UCSD-AML1 (cell line): ENCODE data around the gene AKR7A3.
"Not testable (repeated sequence)": the region's sequence is repeated elsewhere in the genome, so short reads cannot be mapped to it uniquely, and the experiment has no call there.

Experiments used
- DNase-seq: peaks from one replicate; lab custom pipeline; 2025; ENCODE audit not compliant: unreplicated experiment; lab: John Stamatoyannopoulos, UW

The AKR7A3 gene

DNA sequence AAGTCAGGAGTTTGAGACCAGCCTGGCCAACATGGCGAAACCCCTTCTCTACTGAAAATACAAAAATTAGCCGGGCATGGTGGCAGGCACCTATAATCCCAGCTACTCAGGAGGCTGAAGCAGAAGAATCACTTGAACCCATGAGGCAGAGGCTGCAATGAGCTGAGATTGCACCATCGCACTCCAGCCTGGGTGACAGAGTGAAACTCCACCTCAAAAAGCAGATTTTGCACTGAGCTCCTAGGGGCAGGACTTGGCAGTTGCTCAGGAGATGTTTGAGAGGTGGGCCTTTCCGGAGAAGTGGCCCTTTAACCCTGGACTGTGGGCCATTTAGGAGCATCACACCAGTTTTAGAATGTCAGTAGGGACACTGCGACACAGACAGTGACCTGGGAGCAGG lies 32.3 kb downstream of the AKR7A3 start:
- not testable (repeated sequence) for DNase-seq

DNA sequence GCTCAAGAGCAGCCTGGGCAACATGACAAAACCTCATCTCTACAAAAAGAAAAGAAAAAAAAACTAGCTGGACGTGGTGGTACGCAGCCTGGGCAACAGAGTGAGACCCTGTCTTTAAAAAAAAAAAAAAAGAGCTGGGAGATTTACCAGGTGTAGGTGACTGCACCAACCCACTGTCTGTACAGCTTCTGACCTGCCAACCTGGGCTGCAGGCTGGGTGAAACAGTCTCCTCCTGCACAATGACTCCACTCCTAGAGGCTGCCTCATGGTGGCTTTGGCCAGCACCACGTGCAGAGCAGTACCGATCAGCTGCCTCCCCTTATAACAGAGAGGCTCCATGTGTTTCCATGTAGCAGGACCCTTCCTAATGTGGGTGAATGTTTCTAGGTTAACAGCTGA lies 33.3 kb downstream of the AKR7A3 start:
- DNase-seq: no peak

DNA sequence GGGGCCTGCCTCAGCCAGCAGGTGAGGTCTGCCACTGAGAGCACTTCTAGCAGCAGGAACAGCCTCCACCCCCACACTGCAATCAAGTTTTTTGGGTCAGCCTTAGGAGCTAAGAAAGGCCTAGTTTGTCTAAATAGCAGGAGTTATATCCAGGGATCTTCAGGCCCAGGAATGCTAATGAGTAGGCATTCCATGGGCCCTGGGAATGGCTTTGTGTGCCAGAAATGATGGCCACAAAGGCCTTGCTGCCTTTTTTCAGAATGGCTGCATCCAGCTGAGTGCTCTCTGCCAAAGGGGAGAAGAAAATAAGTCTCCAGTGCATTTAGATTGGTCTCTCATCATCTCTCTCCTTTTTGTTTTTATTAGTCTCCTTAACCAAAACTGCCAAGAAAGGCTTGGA lies 34.2 kb downstream of the AKR7A3 start:
- no peak for DNase-seq

DNA sequence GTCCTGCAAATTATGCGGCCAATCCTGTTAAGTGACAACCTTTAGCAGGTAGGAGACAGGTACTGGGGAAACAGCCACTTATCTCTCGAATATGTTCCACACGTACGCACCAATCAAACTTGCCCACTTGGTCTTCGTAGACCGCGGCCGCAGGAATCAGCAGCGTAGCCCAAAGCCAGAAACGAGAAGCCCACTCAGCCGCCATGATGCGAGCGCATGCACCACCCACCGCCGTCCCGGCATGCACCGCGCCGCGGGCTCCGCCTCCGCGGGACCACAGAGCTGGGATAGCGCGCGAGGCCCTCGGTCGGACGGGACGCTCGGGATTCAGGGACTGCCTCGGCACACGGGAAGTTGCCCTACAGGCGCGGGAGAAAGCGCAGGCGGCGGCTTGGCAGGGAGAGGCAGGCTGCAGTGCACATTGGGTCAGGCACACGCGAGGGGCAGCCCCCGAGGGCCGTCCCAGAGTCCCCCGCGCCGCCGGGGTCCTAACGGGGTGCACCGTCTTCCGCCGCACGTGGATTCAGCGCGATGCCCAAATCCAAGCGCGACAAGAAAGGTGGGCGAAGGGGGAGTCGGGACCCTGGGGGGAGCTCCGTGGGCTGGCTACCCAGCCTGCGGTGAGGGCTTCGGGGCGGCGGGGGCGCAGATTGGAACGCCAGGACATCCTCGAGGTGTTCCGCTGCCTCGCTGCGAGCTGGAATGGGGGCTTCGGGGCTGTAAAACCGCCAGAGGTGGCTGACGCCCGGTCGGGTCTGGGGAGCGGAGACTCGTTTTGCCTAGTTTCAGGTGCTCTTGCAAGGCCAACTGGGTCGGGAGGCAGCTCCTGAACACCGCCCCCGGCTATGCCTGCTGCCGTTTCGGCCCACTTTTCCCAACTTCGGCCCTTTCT lies 37.0 kb downstream of the AKR7A3 start, which contains the start of the genes EMC1 and MRTO4:
EMC1 (minus strand) TSS at position 220 of the 892 bp plus-strand sequence; CDS start at position 205, 15 bp downstream.
MRTO4 (plus strand) TSS at position 501 of the 892 bp plus-strand sequence; CDS start at position 532, 31 bp downstream.
- DNase-seq: peak; percentile 89

DNA sequence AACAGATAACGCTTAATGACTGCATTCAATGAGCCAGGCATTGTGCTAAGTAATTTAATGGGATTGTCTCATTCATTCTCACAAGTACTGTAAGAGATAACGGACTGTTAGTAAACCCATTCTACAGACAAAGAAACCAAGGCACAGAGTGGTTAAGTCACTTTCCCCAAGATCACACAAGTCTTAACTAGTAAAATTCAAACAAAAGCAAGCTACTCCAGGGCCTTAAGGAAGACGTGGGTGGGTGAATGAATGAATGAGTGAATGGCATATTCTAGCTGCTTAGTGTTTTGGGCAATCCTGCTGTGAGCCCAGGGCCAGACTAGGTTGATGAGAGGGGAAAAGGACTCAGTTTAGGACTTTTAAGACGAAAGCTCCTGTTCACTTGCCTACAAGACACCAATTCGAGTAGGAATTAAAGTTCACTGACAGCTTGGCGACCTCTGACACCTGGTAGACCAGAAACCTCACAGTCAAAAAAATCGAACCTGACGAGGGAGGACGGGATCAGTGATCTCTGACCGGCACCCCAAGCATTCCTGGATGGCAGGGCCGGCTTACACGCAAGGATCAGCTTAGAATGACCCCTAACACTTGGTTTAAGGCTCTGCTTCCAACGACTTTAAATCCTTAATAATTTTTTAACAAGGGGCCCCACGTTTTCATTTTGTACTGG lies 37.8 kb downstream of the AKR7A3 start:
- DNase-seq: no peak

DNA sequence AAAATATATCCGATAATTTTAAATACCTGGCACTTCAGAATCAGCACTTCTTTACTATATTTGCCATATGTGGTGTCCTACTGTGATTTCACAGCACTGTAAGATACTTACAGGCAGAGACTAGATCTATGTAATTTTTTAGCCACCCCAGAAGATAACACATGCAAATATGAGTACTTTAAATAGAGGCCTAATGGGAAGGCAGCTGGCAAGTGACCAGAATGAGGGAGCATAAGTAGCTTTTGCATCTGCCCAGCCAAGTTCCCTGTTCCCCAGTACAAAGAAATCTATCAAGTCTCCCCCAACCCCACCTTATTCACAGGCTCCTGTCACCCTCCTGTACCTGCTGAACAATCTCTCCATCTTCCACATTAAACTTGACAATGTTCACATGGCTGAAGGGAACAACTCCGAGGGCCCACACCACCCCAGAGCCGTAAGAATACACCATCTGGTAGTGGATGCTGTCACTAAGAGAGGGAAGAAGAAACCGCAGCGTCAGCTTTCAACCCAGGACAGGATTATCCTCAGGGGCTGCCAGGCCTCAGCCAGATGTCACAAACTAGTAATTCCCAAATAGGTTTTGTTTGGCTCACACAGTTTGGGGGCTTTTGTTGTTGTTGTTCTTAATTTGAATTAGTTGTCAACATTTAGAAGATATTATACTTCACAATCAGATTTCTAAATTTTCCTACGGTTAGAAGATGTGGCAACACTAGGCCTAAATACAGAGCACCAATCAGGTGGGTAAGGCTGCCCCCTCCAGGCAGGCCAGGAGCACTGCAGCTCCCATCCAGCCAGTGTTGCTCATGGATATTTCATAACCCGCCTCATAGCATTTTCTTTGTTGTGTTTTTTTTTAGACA lies 47.7 kb downstream of the AKR7A3 start:
- DNase-seq: peak; percentile 44

DNA sequence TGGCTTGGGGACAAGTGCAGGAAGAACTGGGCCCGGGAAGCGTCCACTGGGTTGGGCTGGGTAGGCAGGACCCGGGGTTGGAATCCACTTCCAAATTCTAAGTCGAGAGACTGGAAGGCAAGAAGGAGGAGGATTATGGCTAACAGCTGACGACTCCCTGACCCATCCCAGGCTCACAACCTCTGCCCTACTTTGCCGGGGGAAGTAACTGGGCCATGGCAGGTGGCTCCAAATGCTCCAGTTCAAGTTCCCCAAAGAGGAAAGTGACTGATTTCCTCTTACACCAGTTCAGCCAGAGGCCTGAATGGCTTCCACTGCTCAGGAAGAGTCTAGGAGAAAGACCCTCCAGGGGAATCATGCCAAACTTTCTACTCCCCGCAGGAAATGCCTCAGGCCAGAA lies 48.7 kb downstream of the AKR7A3 start:
- no peak for DNase-seq

DNA sequence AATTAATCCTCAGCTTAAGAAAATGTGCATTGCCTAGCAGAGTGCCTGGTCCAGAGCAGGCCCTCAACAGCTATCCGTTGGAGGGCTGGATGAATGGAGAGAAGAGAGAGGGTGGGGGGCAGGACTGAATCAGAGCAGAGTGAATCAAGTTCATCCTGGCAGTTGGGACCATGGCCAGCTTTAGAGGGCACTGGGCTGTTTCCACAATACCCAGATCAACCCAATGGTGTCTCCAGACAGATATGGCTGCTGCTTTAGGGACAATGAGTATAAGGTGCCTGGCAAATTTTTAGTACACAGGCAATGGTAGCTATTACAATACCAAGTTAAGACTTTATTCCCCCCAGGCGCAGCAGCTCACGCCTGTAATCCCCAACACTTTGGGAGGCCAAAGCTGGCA lies 54.3 kb downstream of the AKR7A3 start:
- no peak for DNase-seq
